ENCODE results near the gene CDKL4.
"Not testable (repeated sequence)": the region's sequence is repeated elsewhere in the genome, so short reads cannot be mapped to it uniquely, and the experiment has no call there.

The CDKL4 gene

DNA sequence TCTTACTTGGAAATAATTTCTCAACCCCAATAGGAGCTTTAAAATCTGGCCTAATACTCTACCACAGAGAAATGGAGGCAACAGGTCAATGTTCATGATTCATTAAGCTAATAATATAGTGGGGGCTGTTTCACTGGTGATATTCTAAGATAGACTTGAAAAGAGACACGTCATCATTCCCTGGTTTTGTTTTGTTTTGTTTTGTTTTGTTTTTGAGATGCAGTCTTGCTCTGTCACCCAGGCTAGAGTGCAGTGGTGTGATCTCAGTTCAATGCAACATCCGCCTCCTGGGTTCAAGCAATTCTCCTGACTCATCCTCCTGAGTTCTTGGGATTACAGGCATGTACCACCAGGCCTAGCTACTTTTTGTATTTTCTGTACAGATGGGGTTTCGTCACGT is 85.4 kb downstream of the CDKL4 start:
- H3K36me3 ChIP-seq (ENCODE audit: control insufficient read depth, insufficient read depth, low read length): no peaks in the 10 kb centered on the region
- no peaks in the 10 kb centered on the region for H3K9me3 ChIP-seq (ENCODE audit: control insufficient read depth, insufficient read depth, low read depth, low read length)
- no peaks in the 10 kb centered on the region for H3K27me3 ChIP-seq (ENCODE audit: control insufficient read depth, insufficient read depth, low read length)
- H3K4me1 ChIP-seq (ENCODE audit: control insufficient read depth, insufficient read depth, low read length): peaks cover 9% of the 10 kb centered on the region; the same call in 1 of the 2 replicates
- H3K27ac ChIP-seq (ENCODE audit: low read depth, low read length): no peak overlapping the region
- H3K4me3 ChIP-seq (ENCODE audit: low read depth, low read length): no peak overlapping the region
- no peak overlapping the region for H3K9ac ChIP-seq (ENCODE audit: low read length)

DNA sequence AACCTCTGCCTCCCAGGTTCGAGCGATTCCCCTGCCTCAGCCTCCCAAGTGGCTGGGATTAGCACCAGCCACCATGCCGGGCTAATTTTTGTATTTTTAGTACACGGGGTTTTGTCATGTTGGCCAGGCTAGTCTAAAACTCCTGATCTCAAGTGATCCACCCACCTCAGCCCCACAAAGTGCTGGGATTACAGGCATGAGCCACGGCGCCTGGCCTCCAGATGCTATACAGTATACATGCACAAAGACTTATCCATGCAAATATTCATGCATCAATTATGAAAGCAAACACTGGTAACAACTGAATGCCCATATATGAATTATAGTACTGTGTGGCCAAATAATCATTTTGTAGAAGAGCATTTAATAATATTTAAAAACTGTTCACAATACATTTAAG is 86.9 kb downstream of the CDKL4 start:
- Histone ChIP-seq H3K36me3 (ENCODE audit: control insufficient read depth, insufficient read depth, low read length) (no peaks in the 10 kb centered on the region), H3K27me3 (ENCODE audit: control insufficient read depth, insufficient read depth, low read length) (no peaks in the 10 kb centered on the region), H3K4me1 (ENCODE audit: control insufficient read depth, insufficient read depth, low read length) (peaks cover 3% of the 10 kb centered on the region; the same call in 1 of the 2 replicates), H3K27ac (ENCODE audit: low read depth, low read length) (no peak overlapping the region), H3K9ac (ENCODE audit: low read length) (no peak overlapping the region), H3K4me3 (ENCODE audit: low read depth, low read length) (no peak overlapping the region), H3K9me3 (ENCODE audit: control insufficient read depth, insufficient read depth, low read depth, low read length) (no peaks in the 10 kb centered on the region)

DNA sequence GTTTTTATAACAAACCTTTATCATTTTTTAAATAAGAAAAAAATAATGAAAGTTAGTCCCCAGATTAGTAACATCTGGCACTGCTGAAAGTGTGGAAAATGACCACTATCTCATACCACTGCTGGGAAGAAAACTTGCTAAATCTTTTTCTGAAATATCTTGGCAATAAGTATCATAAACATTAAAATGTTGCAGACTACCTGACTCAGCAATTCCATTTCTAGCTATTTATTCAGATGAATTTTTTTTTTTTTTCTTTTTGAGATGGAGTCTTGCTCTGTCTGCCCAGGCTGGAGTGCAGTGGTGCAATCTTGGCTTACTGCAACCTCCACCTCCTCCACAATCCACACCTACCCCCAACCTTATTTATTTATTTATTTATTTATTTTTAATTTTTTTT is 87.7 kb downstream of the CDKL4 start:
- Histone ChIP-seq H3K27me3 (ENCODE audit: control insufficient read depth, insufficient read depth, low read length) (no peaks in the 10 kb centered on the region), H3K9me3 (ENCODE audit: control insufficient read depth, insufficient read depth, low read depth, low read length) (no peaks in the 10 kb centered on the region), H3K36me3 (ENCODE audit: control insufficient read depth, insufficient read depth, low read length) (no peaks in the 10 kb centered on the region), H3K27ac (ENCODE audit: low read depth, low read length) (no peak overlapping the region), H3K4me3 (ENCODE audit: low read depth, low read length) (no peak overlapping the region), H3K9ac (ENCODE audit: low read length) (no peak overlapping the region), H3K4me1 (ENCODE audit: control insufficient read depth, insufficient read depth, low read length) (peaks cover 3% of the 10 kb centered on the region; the same call in 1 of the 2 replicates)

DNA sequence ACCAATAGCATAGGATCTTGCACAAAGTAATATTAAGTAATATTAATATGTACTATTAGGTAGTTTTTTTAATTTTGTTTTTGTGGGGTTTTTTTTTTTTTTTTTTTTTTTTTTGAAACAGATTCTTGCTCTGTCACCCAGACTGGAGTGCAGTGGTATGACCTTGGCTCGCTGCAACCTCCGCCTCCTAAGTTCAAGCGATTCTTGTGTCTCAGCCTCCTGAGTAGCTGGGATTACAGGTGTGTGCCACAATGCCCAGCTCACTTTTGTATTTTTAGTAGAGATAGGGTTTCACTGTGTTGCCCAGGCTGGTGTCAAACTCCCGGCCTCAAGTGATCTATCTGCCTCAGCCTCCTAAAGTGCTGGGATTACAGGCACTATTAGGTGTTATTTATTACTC is 88.2 kb downstream of the CDKL4 start:
- H3K36me3 ChIP-seq (ENCODE audit: control insufficient read depth, insufficient read depth, low read length); H3K27ac ChIP-seq (ENCODE audit: low read depth, low read length); H3K4me3 ChIP-seq (ENCODE audit: low read depth, low read length); H3K9ac ChIP-seq (ENCODE audit: low read length); H3K9me3 ChIP-seq (ENCODE audit: control insufficient read depth, insufficient read depth, low read depth, low read length); H3K4me1 ChIP-seq (ENCODE audit: control insufficient read depth, insufficient read depth, low read length); H3K27me3 ChIP-seq (ENCODE audit: control insufficient read depth, insufficient read depth, low read length): not testable (repeated sequence)

DNA sequence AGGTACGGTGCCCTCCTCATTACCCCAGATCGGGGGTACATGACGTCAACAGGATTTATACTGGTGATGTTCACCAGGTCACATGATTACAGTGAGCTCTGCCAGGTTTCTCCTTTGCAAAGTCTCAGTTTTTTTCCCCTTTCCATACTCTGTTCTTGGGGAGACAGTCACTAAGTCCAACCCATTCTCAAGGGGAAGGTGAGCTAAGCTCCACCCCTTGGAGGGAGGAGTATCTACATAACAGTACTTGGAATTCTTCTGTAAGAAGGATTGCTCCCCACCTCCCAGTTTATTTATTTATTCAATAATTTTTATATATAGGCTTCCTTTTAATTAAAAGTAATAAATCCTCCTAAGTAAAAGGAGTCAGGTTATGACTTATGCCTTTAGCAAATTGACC is 88.8 kb downstream of the CDKL4 start:
- Histone ChIP-seq H3K9me3 (ENCODE audit: control insufficient read depth, insufficient read depth, low read depth, low read length) (no peaks in the 10 kb centered on the region), H3K27ac (ENCODE audit: low read depth, low read length) (no peak overlapping the region), H3K4me1 (ENCODE audit: control insufficient read depth, insufficient read depth, low read length) (peaks cover 3% of the 10 kb centered on the region; the same call in 1 of the 2 replicates), H3K9ac (ENCODE audit: low read length) (no peak overlapping the region), H3K36me3 (ENCODE audit: control insufficient read depth, insufficient read depth, low read length) (no peaks in the 10 kb centered on the region), H3K27me3 (ENCODE audit: control insufficient read depth, insufficient read depth, low read length) (no peaks in the 10 kb centered on the region), H3K4me3 (ENCODE audit: low read depth, low read length) (no peak overlapping the region)

DNA sequence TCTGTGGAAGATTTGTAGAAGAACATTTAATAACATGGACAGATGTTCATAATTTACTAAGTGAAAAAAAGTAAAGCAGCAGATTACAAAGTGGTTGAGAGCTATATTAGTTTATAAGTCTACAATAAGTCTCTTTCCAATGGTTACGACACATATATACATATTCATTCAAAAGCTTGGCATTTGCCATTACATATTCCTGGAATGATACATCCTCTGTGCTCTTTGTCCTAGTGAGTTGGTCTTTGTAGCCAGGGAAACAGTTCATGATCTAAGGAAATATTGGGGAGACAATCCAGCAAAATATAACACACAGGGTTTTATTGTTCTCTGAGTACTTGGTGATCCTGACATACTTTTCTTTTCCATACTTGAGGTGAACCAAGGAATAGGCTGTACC is 90.5 kb downstream of the CDKL4 start:
- Histone ChIP-seq H3K9ac (ENCODE audit: low read length) (no peak overlapping the region), H3K36me3 (ENCODE audit: control insufficient read depth, insufficient read depth, low read length) (no peaks in the 10 kb centered on the region), H3K27me3 (ENCODE audit: control insufficient read depth, insufficient read depth, low read length) (no peaks in the 10 kb centered on the region), H3K27ac (ENCODE audit: low read depth, low read length) (no peak overlapping the region), H3K4me1 (ENCODE audit: control insufficient read depth, insufficient read depth, low read length) (peaks cover 3% of the 10 kb centered on the region; the same call in 1 of the 2 replicates), H3K9me3 (ENCODE audit: control insufficient read depth, insufficient read depth, low read depth, low read length) (no peaks in the 10 kb centered on the region), H3K4me3 (ENCODE audit: low read depth, low read length) (no peak overlapping the region)

DNA sequence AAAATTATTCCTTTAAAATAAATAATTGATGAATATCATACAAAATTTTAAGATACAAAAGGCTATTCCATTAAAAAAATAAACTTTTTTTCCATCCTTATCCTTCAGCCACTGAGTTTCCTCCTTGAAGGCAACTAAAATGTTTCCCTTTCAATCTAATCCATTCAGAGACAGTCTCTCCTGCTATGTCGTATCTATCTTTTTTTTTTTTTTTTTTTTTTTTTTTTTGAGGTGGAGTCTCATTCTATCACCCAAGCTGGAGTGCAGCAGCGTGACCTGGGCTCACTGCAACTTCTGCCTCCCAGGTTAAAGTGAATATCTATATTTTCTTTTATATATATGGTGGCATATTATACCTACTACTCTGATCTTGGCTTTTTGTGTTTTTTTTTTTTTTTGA is 91.3 kb downstream of the CDKL4 start:
- no peak overlapping the region for H3K4me3 ChIP-seq (ENCODE audit: low read depth, low read length)
- H3K9ac ChIP-seq (ENCODE audit: low read length): no peak overlapping the region
- H3K36me3 ChIP-seq (ENCODE audit: control insufficient read depth, insufficient read depth, low read length): no peaks in the 10 kb centered on the region
- no peaks in the 10 kb centered on the region for H3K9me3 ChIP-seq (ENCODE audit: control insufficient read depth, insufficient read depth, low read depth, low read length)
- no peak overlapping the region for H3K27ac ChIP-seq (ENCODE audit: low read depth, low read length)
- H3K4me1 ChIP-seq (ENCODE audit: control insufficient read depth, insufficient read depth, low read length): peaks cover 3% of the 10 kb centered on the region; the same call in 1 of the 2 replicates
- H3K27me3 ChIP-seq (ENCODE audit: control insufficient read depth, insufficient read depth, low read length): no peaks in the 10 kb centered on the region

DNA sequence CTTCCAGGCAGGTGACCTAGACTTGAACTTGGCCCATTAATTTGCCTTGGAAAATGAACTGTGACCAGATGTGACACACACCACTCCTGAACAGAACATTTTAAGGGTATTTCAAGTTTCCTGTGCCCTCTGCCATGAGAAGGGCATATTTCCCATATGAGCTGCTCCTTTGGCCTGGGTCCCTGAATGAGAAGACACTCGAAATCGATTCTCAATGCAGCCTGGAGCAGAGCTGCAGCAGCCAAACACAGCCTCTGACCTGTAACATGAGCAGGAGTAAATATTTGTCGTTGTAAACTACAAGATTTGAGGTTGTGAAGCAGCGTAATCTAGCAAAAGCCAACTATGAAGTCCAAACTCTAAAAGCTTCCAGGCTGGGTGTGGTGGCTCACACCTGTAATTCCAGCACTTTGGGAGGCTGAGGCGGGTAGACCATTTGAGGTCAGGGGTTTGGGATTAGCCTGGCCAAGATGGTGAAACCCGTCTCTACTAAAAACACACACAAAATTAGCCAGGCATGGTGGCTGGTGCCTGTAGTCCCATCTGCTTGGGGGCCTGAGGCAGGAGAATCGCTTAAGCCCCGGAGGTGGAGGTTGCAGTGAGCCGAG is 92.8 kb downstream of the CDKL4 start:
- no peaks in the 10 kb centered on the region for H3K27me3 ChIP-seq (ENCODE audit: control insufficient read depth, insufficient read depth, low read length)
- no peak overlapping the region for H3K9ac ChIP-seq (ENCODE audit: low read length)
- no peaks in the 10 kb centered on the region for H3K9me3 ChIP-seq (ENCODE audit: control insufficient read depth, insufficient read depth, low read depth, low read length)
- H3K36me3 ChIP-seq (ENCODE audit: control insufficient read depth, insufficient read depth, low read length): no peaks in the 10 kb centered on the region
- H3K27ac ChIP-seq (ENCODE audit: low read depth, low read length): no peak overlapping the region
- H3K4me1 ChIP-seq (ENCODE audit: control insufficient read depth, insufficient read depth, low read length): peaks cover 3% of the 10 kb centered on the region; the same call in 1 of the 2 replicates
- H3K4me3 ChIP-seq (ENCODE audit: low read depth, low read length): no peak overlapping the region

DNA sequence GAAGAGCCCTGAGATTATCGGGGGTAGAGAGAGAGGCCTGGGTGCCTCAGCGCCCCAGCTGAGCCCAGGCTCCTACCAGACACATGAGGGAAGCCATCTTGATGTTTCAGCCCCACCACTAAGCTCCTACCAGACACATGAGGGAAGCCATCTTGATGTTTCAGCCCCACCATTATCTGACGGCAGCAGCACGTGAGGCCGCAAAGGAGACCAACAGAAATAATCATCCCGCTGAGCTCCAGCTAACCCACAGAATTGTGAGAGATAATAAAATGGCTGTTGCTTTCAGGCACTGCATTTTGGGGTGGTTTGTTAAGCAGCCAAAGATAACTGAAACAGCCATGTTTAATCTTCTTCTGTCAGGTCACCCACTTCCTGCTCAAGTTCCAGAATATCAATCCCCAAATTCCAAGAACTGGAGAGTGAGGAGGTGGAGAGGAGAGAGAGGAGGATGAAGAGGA is 93.6 kb downstream of the CDKL4 start:
- H3K4me1 ChIP-seq (ENCODE audit: control insufficient read depth, insufficient read depth, low read length): peaks cover 3% of the 10 kb centered on the region; the same call in 1 of the 2 replicates
- no peaks in the 10 kb centered on the region for H3K9me3 ChIP-seq (ENCODE audit: control insufficient read depth, insufficient read depth, low read depth, low read length)
- H3K27me3 ChIP-seq (ENCODE audit: control insufficient read depth, insufficient read depth, low read length): no peaks in the 10 kb centered on the region
- H3K27ac ChIP-seq (ENCODE audit: low read depth, low read length): no peak overlapping the region
- no peak overlapping the region for H3K9ac ChIP-seq (ENCODE audit: low read length)
- no peaks in the 10 kb centered on the region for H3K36me3 ChIP-seq (ENCODE audit: control insufficient read depth, insufficient read depth, low read length)
- H3K4me3 ChIP-seq (ENCODE audit: low read depth, low read length): no peak overlapping the region

DNA sequence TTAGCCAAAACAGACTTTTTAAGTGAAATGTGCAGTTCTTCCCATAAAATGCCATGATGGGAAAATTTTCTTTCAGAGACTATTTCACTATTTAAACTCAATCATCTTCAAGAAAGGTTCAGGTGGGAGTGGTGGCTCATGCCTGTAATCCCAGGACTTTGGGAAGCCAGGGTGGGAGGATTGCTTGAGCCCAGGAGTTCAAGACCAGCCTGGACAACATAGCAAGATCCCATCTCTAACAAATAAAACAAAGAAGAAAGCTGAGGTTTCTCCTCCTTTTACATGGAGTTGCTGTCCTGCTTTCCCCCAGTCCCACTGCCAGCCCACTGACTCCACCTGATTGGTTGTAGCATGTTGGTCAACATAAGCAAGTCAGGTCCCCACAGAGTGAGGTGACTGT is 97.1 kb downstream of the CDKL4 start:
- Histone ChIP-seq H3K36me3 (ENCODE audit: control insufficient read depth, insufficient read depth, low read length) (no peaks in the 10 kb centered on the region), H3K27ac (ENCODE audit: low read depth, low read length) (no peak overlapping the region), H3K9ac (ENCODE audit: low read length) (no peak overlapping the region), H3K4me3 (ENCODE audit: low read depth, low read length) (no peak overlapping the region), H3K4me1 (ENCODE audit: control insufficient read depth, insufficient read depth, low read length) (peaks cover 3% of the 10 kb centered on the region; the same call in 1 of the 2 replicates), H3K9me3 (ENCODE audit: control insufficient read depth, insufficient read depth, low read depth, low read length) (no peaks in the 10 kb centered on the region), H3K27me3 (ENCODE audit: control insufficient read depth, insufficient read depth, low read length) (no peaks in the 10 kb centered on the region)

DNA sequence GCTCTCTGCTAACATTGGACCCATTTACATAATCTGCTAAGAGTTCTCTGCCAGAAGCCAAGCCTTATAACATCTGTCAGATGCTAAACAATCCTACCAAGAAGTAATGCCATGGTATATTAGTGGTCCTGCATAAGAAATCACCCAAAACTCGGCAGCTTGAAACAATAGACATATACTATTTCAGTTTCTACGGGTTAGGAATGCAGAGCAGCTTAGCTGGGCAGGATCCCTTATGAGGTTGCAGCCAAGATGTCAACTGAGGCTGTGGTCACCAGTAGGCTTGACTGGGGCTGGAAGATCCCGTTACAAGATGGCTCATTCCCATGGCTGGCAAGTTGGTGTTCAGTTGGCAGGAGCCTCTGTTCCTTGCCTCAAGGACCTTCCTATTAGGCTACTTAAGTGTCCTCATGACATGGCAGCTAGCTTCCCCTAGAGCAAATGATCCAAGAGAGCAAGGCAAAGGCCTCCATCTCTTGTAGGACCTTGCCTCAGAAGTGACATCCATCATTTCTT is 97.8 kb downstream of the CDKL4 start:
- Histone ChIP-seq H3K36me3 (ENCODE audit: control insufficient read depth, insufficient read depth, low read length) (no peaks in the 10 kb centered on the region), H3K9me3 (ENCODE audit: control insufficient read depth, insufficient read depth, low read depth, low read length) (no peaks in the 10 kb centered on the region), H3K4me1 (ENCODE audit: control insufficient read depth, insufficient read depth, low read length) (peaks cover 5% of the 10 kb centered on the region), H3K9ac (ENCODE audit: low read length) (no peak overlapping the region), H3K27me3 (ENCODE audit: control insufficient read depth, insufficient read depth, low read length) (no peaks in the 10 kb centered on the region), H3K27ac (ENCODE audit: low read depth, low read length) (no peak overlapping the region), H3K4me3 (ENCODE audit: low read depth, low read length) (no peak overlapping the region)
